Measurements from ENCODE around the gene ELF1.

- no peak for TF ChIP-seq EZH2phosphoT487 (IDR thresholded peaks at IDR 0.05; ENCODE audit: borderline replicate concordance)
- no peak for TF ChIP-seq CTCF (conservative IDR thresholded peaks at IDR 0.05; ENCODE audit: low read length)
Measured at GRCh38 chr13:41058295-41059070, 39.4 kb upstream of the ELF1 start.
